ENCODE measurements around the gene BNC2.

BNC2 gene

DNA sequence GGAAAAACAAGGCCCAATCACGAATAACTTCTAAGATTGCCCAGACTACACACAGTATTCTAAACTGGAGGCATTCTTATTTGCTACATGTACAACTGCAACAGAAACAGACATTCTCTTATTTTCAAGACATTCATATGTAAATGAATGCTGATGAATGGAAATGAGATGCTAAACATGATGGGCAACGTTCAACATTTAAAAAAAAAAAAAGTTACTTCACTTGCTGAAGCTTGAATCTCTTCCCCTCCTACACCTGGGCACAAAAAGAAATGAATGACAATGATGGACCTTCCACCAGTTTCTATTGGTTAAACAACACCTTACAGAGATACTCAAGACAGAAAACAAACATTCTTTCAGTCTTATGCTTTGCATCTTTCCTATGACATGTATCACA is 160.5 kb downstream of the BNC2 start:
- Histone ChIP-seq H3K27me3 (replicated peaks; ENCODE audit: control insufficient read depth, insufficient read depth, low read length) (no peaks in the 10 kb centered on the region), H3K4me3 (ENCODE audit: low read length) (no peak overlapping the region), H3K4me1 (ENCODE audit: control insufficient read depth, insufficient read depth, low read length) (peaks cover 26% of the 10 kb centered on the region), H3K9ac (ENCODE audit: low read length) (no peak overlapping the region), H3K9me3 (ENCODE audit: control insufficient read depth, low read length) (no peaks in the 10 kb centered on the region), H3K36me3 (ENCODE audit: control insufficient read depth, insufficient read depth, low read length, severe bottlenecking) (no peaks in the 10 kb centered on the region)
- no peak for DNase-seq (ENCODE audit: low read depth)

DNA sequence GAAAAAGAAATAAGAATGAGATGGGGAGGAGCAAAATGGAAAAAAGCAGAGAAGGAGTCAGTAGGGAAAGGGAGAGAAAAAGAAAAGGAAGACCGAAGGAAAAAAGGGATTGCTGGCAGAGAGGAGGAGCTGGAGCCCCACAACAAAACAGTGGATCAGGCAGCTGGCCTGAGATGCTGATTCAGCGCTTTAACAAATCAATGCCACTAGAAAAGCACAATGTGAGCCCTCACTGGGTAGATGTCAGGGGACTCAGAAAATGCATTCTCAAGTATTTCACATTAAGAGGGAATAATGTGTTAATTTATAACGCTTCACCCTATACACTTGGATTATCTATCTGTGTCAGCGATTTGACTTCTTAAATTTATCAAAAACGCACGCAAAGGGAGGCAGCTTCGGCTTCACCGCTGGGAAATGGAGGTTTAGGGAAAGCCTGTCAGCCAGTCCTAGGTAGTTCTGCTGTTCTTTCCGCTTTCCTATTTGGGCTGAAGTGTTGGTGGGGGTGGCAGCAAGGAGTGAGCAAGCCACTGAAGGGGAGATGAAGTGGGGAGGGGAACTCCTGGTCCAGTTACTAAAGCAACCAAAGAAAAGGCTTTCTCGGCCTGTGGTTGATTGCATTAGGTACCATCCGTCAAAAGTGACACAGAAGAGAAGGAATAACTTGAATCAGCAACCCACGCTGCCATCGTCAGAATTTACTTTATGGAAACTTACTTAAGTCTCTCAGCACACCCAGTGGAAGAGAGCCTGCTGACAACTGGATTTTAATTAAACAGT is 161.6 kb downstream of the BNC2 start:
- H3K4me3 ChIP-seq (ENCODE audit: low read length): peak overlapping the region; percentile 38
- no peaks in the 10 kb centered on the region for H3K9me3 ChIP-seq (ENCODE audit: control insufficient read depth, low read length)
- no peak for DNase-seq (ENCODE audit: low read depth)
- no peaks in the 10 kb centered on the region for H3K27me3 ChIP-seq (replicated peaks; ENCODE audit: control insufficient read depth, insufficient read depth, low read length)
- peaks cover 26% of the 10 kb centered on the region for H3K4me1 ChIP-seq (ENCODE audit: control insufficient read depth, insufficient read depth, low read length)
- H3K36me3 ChIP-seq (ENCODE audit: control insufficient read depth, insufficient read depth, low read length, severe bottlenecking): no peaks in the 10 kb centered on the region
- H3K9ac ChIP-seq (ENCODE audit: low read length): peak overlapping the region; percentile 68

DNA sequence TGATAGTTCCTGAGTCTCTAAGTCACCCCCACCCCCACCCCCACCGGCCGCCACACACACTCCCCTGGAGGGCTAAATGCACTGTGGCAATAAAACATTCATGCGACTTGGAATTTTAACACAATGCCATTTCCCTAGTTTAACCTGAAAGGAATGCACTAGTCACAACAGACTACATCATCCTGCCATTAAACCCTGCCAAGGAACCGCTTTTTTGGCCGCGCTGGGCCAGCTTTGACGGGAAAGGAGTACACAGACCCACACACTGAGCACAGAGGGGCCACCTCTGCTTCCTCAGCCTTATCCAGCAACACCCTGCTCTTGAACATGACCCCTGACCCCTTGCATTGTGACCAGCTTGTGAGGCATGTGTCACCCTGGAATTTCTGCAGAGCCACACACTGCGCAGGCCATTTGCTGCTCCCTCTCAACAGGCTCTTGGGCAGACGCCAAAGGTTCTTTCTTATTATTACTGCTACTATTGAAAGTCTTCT is 165.3 kb downstream of the BNC2 start:
- H3K4me3 ChIP-seq (ENCODE audit: low read length): peak overlapping the region; percentile 81
- DNase-seq (ENCODE audit: low read depth): peak; percentile 88
- H3K4me1 ChIP-seq (ENCODE audit: control insufficient read depth, insufficient read depth, low read length): peaks cover 51% of the 10 kb centered on the region
- H3K9me3 ChIP-seq (ENCODE audit: control insufficient read depth, low read length): no peaks in the 10 kb centered on the region
- H3K27me3 ChIP-seq (replicated peaks; ENCODE audit: control insufficient read depth, insufficient read depth, low read length): no peaks in the 10 kb centered on the region
- H3K36me3 ChIP-seq (ENCODE audit: control insufficient read depth, insufficient read depth, low read length, severe bottlenecking): no peaks in the 10 kb centered on the region
- H3K9ac ChIP-seq (ENCODE audit: low read length): peak overlapping the region; percentile 93

DNA sequence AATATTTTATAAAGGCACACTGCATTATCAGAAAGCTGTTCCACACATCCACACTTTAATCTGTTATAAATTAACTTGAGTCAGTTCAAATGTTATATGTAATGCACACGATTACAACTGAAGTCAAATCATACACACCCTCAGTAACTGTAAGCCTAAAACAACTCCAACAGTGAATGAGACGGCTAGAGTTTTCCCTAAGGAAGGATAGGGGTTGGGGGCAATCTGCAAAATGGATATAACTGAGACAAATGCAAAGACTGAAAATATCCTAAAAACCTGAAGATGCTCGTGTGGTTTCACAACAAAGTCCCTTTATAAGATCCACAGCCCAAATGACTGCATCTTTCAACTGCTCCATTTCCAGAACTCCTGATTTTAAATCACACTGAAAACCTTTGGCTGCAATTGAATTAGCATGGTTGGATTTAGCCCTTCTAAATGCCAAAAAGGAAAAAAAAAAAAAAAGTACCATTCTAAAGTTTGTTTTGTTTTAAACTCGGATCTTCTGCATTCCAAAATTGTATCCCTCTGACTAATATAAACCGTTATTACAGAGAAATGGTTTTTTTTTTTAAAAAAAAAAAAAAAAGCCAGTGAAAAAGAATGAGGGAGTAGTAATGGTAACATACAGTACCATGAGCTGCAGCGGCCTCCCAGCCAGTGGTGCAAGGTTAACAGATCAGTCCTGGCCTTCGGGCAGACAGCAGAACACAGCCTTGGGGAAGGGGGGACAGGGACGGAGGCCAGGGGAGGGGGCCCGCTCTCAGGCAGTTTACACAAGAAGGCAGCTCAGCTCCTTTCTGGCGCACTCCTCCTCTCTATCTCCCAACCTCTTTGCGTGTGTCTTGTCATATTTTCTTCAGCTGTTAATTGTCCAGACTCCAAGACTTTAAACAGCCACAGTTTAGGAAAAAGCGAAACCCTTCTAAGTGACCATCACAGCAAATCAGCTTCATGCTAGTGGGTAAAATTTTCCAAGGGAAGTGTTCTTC is 166.1 kb downstream of the BNC2 start:
- Histone ChIP-seq H3K4me1 (ENCODE audit: control insufficient read depth, insufficient read depth, low read length) (peaks cover 55% of the 10 kb centered on the region), H3K27me3 (replicated peaks; ENCODE audit: control insufficient read depth, insufficient read depth, low read length) (no peaks in the 10 kb centered on the region), H3K9ac (ENCODE audit: low read length) (peak overlapping the region; percentile 93), H3K4me3 (ENCODE audit: low read length) (peak overlapping the region; percentile 81), H3K9me3 (ENCODE audit: control insufficient read depth, low read length) (no peaks in the 10 kb centered on the region), H3K36me3 (ENCODE audit: control insufficient read depth, insufficient read depth, low read length, severe bottlenecking) (no peaks in the 10 kb centered on the region)
- peak; percentile 79 for DNase-seq (ENCODE audit: low read depth)

DNA sequence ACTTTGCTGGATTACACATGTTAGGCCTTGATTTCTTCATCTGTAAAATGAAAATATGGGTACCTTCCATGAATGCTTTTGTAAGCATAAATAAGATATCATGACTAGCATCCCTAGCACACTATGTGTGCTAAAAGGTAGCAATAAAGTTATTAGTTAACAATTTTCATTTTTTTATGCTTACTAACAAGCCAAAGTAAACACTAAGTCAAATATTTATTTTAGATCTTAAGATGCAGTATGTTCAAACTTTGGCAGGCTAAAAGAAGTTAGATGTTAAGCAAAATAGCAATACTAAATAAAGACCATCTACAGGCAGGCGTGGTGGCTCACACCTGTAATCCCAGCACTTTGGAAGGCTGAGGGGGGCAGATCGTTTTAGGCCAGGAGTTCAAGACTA is 169.1 kb downstream of the BNC2 start:
- Histone ChIP-seq H3K27me3 (replicated peaks; ENCODE audit: control insufficient read depth, insufficient read depth, low read length) (no peaks in the 10 kb centered on the region), H3K4me1 (ENCODE audit: control insufficient read depth, insufficient read depth, low read length) (peaks cover 49% of the 10 kb centered on the region), H3K36me3 (ENCODE audit: control insufficient read depth, insufficient read depth, low read length, severe bottlenecking) (no peaks in the 10 kb centered on the region), H3K9ac (ENCODE audit: low read length) (no peak overlapping the region), H3K4me3 (ENCODE audit: low read length) (no peak overlapping the region), H3K9me3 (ENCODE audit: control insufficient read depth, low read length) (no peaks in the 10 kb centered on the region)
- no peak for DNase-seq (ENCODE audit: low read depth)

DNA sequence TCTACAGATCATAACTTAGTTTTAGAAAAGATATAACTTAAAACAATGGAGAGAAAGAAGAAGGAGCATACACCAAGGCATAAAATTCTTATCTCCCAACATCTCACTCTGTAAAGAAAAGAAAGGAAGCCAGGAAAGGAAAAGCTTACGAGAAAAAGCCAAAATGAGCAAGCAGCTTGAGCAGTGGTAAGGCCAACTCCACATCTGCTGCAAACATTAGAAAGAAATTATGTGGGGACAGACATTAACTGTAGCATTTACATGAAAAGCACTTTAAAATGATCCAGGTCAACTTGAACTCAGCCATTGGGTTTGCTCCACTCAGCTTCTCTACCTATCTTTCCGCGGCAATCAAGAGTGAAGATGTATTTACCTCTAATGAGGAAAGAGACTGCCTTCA is 176.9 kb downstream of the BNC2 start:
- H3K27me3 ChIP-seq (replicated peaks; ENCODE audit: control insufficient read depth, insufficient read depth, low read length): no peaks in the 10 kb centered on the region
- peaks cover 20% of the 10 kb centered on the region for H3K4me1 ChIP-seq (ENCODE audit: control insufficient read depth, insufficient read depth, low read length)
- no peak for DNase-seq (ENCODE audit: low read depth)
- H3K36me3 ChIP-seq (ENCODE audit: control insufficient read depth, insufficient read depth, low read length, severe bottlenecking): no peaks in the 10 kb centered on the region
- no peaks in the 10 kb centered on the region for H3K9me3 ChIP-seq (ENCODE audit: control insufficient read depth, low read length)
- no peak overlapping the region for H3K4me3 ChIP-seq (ENCODE audit: low read length)
- H3K9ac ChIP-seq (ENCODE audit: low read length): no peak overlapping the region

DNA sequence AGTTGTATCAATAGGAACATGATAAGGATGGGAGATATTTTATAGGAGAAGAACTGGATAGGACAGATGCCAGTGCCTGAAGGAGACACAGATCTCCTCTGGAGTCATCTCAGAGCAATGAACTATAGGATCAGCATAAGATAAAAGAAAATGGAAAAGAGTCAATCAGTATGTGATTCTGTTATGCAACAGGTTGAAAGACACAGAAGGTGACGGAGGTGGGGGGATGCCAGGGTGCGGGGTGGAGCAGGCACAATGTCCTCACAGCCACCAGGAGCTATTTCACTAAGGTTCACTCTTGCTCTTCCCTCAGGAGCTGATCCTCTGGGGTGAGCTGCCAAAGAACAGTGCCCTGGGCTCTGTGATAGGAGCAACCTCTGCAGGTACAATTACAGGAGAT is 179.8 kb downstream of the BNC2 start:
- Histone ChIP-seq H3K36me3 (ENCODE audit: control insufficient read depth, insufficient read depth, low read length, severe bottlenecking) (no peaks in the 10 kb centered on the region), H3K4me3 (ENCODE audit: low read length) (no peak overlapping the region), H3K9me3 (ENCODE audit: control insufficient read depth, low read length) (no peaks in the 10 kb centered on the region), H3K4me1 (ENCODE audit: control insufficient read depth, insufficient read depth, low read length) (peaks cover 33% of the 10 kb centered on the region), H3K27me3 (replicated peaks; ENCODE audit: control insufficient read depth, insufficient read depth, low read length) (no peaks in the 10 kb centered on the region), H3K9ac (ENCODE audit: low read length) (no peak overlapping the region)
- DNase-seq (ENCODE audit: low read depth): no peak

DNA sequence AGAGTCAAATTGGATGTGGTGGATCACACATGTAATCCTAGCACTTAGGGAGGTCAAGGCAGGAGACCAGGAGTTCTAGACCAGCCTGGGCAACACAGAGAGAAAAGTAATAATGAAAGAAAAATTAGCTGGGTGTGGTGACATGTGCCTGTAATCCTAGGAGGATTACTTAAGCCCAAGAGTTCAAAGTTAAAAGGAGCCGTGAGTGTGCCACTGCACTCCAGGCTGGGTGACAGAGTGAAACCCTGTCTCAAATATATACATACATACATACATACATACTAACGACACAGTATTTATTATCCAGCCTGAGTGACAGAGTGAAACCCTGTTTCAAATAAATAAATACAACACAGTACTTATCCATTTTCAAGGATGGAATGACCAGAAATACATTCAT is 180.3 kb downstream of the BNC2 start:
- H3K9me3 ChIP-seq (ENCODE audit: control insufficient read depth, low read length): no peaks in the 10 kb centered on the region
- H3K4me3 ChIP-seq (ENCODE audit: low read length): no peak overlapping the region
- H3K9ac ChIP-seq (ENCODE audit: low read length): no peak overlapping the region
- H3K4me1 ChIP-seq (ENCODE audit: control insufficient read depth, insufficient read depth, low read length): peaks cover 33% of the 10 kb centered on the region
- no peaks in the 10 kb centered on the region for H3K27me3 ChIP-seq (replicated peaks; ENCODE audit: control insufficient read depth, insufficient read depth, low read length)
- peaks cover 3% of the 10 kb centered on the region for H3K36me3 ChIP-seq (ENCODE audit: control insufficient read depth, insufficient read depth, low read length, severe bottlenecking)
- no peak for DNase-seq (ENCODE audit: low read depth)

DNA sequence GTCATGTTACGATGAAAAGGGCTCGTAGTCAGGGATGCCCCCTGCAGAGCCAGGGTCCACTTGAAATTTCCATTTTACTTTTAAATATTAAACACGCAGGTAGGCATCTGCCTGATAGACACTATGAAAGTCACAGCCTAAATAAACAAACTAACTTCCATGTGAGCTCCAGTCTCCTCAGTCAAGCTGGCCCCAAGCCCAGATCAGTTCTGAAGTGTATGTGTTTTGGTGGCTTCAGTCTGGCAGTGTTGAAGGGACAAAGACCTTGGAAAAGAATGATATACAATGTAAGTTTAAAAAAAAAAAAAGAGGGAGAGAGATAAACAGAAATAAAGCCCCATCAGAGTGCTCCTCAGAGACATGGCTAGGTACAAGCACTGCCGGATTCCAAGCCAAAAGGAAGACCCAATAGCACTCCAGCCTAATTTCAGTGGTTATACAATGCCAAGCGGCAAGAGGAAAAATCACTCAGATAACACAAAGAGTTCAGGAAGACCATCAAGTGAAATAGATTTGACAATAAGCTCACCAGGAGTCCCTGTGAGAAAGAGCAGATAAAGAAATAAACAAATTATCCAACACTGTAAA is 181.0 kb downstream of the BNC2 start:
- H3K4me3 ChIP-seq (ENCODE audit: low read length): no peak overlapping the region
- H3K4me1 ChIP-seq (ENCODE audit: control insufficient read depth, insufficient read depth, low read length): peaks cover 33% of the 10 kb centered on the region
- H3K9ac ChIP-seq (ENCODE audit: low read length): no peak overlapping the region
- peak; percentile 30 for DNase-seq (ENCODE audit: low read depth)
- H3K36me3 ChIP-seq (ENCODE audit: control insufficient read depth, insufficient read depth, low read length, severe bottlenecking): peaks cover 4% of the 10 kb centered on the region
- H3K27me3 ChIP-seq (replicated peaks; ENCODE audit: control insufficient read depth, insufficient read depth, low read length): no peaks in the 10 kb centered on the region
- no peaks in the 10 kb centered on the region for H3K9me3 ChIP-seq (ENCODE audit: control insufficient read depth, low read length)

DNA sequence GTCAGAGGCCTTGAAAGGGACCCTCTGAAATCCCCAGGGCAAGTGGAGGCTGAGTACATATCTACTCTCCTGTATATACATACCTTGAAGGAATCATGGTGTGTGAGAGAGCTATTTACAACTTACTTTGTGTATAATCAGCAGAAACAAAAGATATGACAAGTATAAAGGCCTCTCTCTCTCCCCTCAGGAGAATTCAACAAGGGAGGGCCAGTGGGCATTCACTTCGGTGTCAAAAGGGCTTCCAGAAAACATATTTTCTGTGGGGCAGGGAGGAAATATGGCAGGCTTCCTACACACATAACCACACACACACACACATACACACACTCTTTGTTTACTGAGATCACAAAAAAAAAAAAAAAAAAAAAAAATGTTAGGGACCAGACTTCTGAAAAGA is 181.7 kb downstream of the BNC2 start:
- no peaks in the 10 kb centered on the region for H3K9me3 ChIP-seq (ENCODE audit: control insufficient read depth, low read length)
- DNase-seq (ENCODE audit: low read depth): no peak
- H3K27me3 ChIP-seq (replicated peaks; ENCODE audit: control insufficient read depth, insufficient read depth, low read length): no peaks in the 10 kb centered on the region
- no peak overlapping the region for H3K9ac ChIP-seq (ENCODE audit: low read length)
- peaks cover 4% of the 10 kb centered on the region for H3K36me3 ChIP-seq (ENCODE audit: control insufficient read depth, insufficient read depth, low read length, severe bottlenecking)
- peaks cover 33% of the 10 kb centered on the region for H3K4me1 ChIP-seq (ENCODE audit: control insufficient read depth, insufficient read depth, low read length)
- H3K4me3 ChIP-seq (ENCODE audit: low read length): no peak overlapping the region

Measured in adipocyte (in vitro differentiated cells).